RKO (cell line): ENCODE results near the gene ZCCHC3.
"Not testable (repeated sequence)": the region's sequence is repeated elsewhere in the genome, so short reads cannot be mapped to it uniquely, and the experiment has no call there.

Source experiments
- DNase-seq: peaks from one replicate; pipeline ENCODE4 v3.0.0-alpha.2; 2016; ENCODE audit warnings: low spot score

The ZCCHC3 gene

GRCh38 chr20:297098-297924 is at the start of gene ZCCHC3:
Gene ZCCHC3 (plus strand): TSS chr20:297570. CDS start chr20:297587, 17 bp downstream.
- DNase-seq = peak; percentile 95

- no peak for DNase-seq
Observed at GRCh38 chr20:251354-251753, 46.0 kb upstream of the ZCCHC3 start.

DNA sequence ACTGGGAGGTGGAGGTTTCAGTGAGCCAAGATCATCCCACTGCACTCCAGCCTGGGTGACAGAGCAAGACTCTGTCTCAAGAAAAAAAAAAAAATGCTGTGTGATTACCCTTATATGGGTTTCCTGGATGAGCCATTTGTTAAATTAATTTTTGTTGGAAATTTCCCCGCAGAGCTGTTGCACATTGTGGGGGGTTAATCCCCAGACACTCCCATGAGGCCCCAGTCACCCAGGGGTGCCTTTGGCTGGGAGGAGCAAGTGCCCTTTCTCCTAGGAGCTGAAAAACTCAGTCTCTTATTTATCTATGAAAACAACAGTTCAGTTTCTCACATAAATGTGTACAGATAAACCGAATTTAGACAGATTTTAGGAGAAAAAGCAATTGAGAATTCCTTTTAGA is 44.6 kb upstream of the ZCCHC3 start:
- no peak for DNase-seq

DNA sequence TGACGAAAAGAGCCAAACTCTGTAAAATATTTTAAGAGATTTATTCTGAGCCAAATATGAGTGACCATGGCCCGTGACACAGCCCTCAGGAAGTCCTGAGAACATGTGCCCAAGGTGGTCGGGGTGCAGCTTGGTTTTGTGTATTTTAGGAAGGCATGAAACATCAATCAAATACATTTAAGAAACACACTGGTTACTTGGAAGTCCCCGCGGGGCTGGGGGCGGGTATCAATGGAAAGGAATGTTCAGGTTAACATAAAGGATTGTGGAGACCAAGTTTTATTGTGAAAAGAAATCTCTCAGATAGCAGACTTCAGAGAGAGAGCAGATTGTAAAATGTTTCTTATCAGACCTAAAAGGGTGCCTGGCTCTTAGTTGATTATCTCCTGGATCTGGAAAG is 43.9 kb upstream of the ZCCHC3 start:
- DNase-seq = not testable (repeated sequence)

GRCh38 chr20:257419-257818 is 40.0 kb upstream of the ZCCHC3 start, which contains the start of gene DEFB132:
Gene DEFB132 (plus strand): TSS chr20:257724. CDS start chr20:257779, 55 bp downstream.
- no peak for DNase-seq

- DNase-seq = no peak
Observed at GRCh38 chr20:258269-258858, 39.0 kb upstream of the ZCCHC3 start.

DNA sequence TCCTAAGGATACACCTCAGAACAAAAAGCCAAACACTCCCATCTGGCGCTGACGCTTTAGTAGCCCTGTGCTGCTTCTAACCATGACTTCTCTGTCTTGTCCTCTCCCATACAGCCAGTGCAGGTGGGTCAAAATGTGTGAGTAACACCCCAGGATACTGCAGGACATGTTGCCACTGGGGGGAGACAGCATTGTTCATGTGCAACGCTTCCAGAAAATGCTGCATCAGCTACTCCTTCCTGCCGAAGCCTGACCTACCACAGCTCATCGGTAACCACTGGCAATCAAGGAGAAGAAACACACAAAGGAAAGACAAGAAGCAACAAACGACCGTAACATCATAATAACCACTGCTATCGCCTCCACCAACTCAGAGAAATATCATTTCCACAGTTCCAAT is 38.4 kb upstream of the ZCCHC3 start:
- DNase-seq = peak; percentile 26

- DNase-seq = no peak
Observed at GRCh38 chr20:259981-260380, 37.4 kb upstream of the ZCCHC3 start.

DNA sequence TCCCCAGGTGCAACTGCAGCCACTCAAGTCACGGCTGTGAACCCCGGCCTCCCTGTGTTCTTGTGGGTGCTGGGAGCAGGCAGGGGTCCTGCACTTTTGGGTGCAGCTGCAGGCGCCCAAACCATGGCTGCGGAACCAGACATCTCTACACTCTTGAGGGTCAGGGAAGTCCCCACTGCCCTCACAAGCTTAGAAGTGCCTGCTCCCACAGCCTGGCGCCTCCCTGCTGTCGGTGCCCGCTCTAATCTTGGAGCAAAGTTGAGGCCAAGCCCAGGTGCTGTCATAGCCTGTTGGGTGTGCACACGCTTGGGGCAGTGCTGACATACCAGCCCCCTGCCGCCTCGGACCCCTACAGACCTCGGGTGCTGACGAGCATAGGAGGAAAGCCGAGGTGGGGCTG is 33.7 kb upstream of the ZCCHC3 start:
- no peak for DNase-seq

- peak; percentile 92 for DNase-seq
Observed at GRCh38 chr20:266596-267562, 30.5 kb upstream of the ZCCHC3 start.

DNA sequence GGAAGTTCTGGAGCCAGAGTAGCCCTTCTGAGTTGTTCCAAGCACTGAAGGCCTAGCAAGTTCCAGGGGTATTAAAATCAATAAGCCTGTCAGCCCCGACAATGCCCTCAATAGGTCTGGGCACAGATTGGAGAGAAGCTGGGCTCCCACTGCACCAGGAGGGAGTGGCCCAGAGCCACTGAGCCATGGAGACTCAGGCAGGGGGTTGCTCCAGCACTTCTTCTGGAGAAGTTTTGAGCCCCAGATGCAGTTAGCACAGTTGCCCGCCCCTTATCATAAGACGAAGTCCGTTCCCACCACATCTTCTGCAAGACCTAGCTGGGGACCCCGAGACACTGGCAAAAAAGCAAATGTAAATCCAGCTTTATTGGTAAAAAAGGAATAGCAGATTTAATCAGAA is 26.9 kb upstream of the ZCCHC3 start:
- no peak for DNase-seq

GRCh38 chr20:271069-271468 is 26.3 kb upstream of the ZCCHC3 start:
- no peak for DNase-seq

DNA sequence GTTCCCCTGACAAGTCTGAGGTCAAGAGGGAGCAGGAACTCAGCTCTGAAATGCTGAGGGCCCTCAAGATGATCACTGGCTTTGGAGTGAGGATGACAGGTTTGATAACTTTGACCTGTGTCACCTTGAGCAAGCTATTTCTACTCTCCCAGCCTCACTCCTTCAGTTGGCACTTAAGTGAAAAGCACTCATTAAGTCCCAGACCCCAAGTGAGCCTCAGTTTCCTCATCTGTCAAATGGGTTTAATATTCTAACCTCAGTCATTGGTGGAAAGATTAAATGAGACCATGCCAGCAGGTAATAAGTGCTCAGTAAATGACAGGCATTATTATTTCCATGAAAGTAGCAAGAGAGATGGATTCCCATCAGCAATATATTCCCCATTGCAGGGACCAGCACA is 25.8 kb upstream of the ZCCHC3 start:
- no peak for DNase-seq

DNA sequence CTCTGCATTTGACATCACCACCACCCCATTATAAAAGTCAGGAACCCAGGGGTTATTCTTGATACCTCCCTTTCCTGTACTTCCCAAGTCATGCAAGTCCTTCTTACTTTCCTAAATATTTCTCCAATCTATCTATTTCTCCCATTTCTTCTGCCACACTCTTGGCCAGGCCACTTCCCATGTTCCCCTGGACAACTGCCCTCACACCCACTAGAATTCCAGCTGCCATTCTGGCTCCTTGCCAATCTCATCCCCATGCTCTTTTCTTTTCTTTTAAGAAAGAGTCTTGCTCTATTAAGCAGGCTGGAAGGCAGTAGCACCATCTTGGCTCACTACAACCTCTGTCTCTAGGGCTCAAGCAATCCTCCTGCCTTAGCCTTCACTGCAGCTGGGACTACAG is 24.7 kb upstream of the ZCCHC3 start:
- no peak for DNase-seq

- no peak for DNase-seq
Observed at GRCh38 chr20:273884-274283, 23.5 kb upstream of the ZCCHC3 start.

DNA sequence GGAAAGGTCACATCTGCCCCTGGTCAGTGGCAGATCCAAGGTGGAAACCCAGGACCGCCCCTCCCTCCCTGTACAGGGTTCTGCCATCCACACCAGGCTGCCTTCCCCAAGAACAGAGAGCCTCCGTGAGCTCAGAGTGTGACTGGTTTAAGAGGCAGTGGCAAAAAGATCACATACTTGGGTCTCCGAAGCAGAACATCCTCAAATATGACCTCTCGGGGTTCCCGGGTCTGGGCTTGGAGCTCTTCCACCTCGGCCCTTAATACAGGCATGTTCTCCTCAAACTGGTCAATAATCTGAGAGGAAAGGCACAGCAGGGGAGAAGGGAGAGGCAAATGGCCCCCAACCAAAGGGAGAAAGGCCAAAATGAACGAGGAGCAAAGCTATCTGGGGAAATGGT is 21.6 kb upstream of the ZCCHC3 start:
- no peak for DNase-seq

DNA sequence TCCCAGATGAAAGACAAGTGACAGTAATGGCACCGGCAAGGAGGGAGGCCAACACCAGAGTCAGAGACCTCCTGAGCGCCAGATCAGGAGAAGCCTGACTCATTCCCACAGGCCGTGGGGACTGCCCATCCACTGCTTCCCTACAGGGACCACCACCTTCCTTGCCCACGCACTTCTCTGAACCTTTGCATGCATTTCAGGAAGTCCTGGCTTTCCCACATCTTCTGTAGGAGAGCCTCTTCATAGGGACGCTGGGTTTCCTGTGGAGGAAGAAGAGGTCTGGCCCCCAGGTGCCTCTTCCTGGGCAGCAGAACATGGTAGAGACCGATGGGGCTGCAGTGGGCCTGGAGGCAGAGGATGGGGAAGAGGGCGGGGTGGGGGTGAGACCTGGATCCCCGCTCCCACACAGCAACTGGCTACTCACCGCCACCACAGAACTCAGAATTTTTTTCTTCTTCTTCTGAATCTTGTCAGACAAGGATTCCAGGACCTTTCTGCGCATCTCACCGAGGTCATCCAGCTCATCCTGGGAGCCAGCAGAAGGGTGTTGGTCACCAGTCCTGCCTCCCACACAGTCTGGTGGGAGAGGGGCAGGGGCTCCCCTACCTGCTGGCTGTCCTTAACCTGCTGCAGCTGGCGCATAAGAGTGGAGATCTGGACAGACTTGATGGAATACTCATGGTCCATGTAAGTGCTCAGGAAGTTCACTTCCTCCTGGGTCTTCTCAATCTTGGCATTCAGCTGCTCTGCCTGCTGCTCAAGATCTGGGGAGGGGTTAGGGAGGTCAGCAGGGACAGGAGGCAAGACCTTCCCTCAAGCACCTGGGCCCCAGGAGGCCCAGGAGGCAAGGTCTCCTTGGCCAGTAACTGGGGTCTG is 20.5 kb upstream of the ZCCHC3 start:
- no peak for DNase-seq

DNA sequence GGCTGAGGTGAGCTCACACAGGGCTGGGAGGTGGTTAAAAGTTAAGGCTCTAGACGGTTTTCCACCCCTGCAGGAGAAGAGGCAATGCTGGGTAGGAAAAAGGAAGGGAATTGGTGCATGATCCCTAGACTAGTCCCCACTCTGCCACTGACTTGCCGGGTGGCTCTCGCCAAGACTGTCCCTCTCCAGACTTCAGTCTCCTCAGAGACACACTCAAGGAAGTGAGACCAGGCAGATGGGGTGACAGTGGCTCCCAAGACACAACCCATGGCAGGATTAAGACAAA is 19.9 kb upstream of the ZCCHC3 start:
- DNase-seq = no peak

DNA sequence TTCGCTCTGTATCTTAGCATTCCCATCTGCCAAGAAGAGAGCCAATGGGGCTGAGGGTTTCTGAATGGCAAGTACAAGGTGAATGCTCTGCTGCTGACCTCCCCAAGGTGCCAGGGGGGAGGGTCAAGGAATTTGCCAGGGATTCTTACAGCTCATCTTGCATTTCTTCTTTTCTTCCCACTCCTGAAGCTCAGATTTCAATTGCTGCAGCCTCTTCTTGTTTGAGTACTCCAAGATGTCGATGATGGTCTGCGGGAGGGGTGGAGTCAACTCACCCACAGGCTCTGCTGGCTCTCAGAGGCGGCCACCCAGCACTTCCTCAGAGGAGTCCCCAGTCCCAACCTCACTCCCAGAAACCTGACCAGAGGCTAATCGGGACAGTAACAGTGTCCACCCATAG is 19.2 kb upstream of the ZCCHC3 start:
- no peak for DNase-seq

GRCh38 chr20:278607-279571 is 18.5 kb upstream of the ZCCHC3 start:
- no peak for DNase-seq

- DNase-seq = no peak
Observed at GRCh38 chr20:284172-284571, 13.2 kb upstream of the ZCCHC3 start.
